ENCODE results near the gene CWF19L1.

DNA sequence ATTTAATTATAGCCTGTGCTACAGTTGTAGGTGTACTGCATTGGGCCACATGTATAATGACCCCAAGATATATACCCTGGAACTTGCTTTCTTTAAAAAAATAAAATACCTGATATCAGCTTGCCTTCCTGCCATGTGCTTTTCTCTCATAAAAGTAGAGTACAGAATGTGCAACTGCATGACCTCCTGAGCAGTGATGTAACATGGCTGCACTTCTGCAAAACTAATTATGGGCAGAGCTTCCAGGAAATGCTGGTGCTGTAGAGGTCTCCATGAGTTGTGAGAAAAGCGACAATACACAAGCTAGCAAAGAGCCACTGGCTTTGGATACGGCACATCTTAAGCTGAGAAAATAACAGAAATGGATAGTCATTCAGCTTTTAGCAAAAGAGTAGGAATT is 75.1 kb downstream of the CWF19L1 start:
- TF ChIP-seq CTCF (IDR thresholded peaks at IDR 0.05) (no peak), RFX5 (IDR thresholded peaks at IDR 0.05) (no peak), RCOR1 (IDR thresholded peaks at IDR 0.05; ENCODE audit: low read depth, low read length) (no peak), CHD2 (IDR thresholded peaks at IDR 0.05; ENCODE audit: low read length, partially characterized antibody) (no peak), E2F6 (IDR thresholded peaks at IDR 0.05; ENCODE audit: borderline replicate concordance, low read depth) (no peak), POLR2A (IDR thresholded peaks at IDR 0.05; ENCODE audit: low read length) (no peak), ESRRA (IDR thresholded peaks at IDR 0.05; ENCODE audit: borderline replicate concordance, low read length) (no peak), CHD4 (IDR thresholded peaks at IDR 0.05; ENCODE audit: borderline replicate concordance) (no peak), ZC3H11A (IDR thresholded peaks at IDR 0.05) (no peak), EHF (CRISPR knock-in tag; IDR thresholded peaks at IDR 0.05) (no peak), SREBF2 (IDR thresholded peaks at IDR 0.05) (no peak), SMC3 (IDR thresholded peaks at IDR 0.05) (no peak)

Measured in A549 (cell line).